ENCODE data around the gene MS4A15. TPM values are rescaled to one million over a fixed set of nuclear protein-coding genes. Genes with fewer than 3 reads are reported as not detected.

MS4A15 gene
- total and polyA plus RNA-seq, 2 donors (not counting 1 experiment from before 2014, with no cell fraction given), result not detected

DNA sequence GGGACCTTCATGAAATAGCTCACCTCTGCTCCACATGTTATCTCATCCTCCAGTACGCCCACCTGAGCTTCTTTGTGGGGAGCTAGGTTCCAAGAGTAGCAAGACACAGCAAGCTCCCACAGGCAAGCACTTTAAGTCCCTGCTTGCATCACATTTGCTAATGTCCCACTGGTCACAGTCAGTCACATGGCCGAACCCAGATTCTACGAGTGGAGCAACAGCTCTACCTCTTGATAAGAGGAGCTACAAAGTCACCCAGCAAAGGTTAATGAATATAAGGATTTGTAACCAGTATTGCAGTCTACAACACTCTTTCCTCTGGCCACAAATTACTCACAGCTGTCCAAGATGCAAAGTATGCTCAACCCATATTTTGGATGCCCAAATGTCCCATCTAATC, 15.2 kb upstream of the MS4A15 start:
- Mint-ChIP-seq H3K9me3 (ENCODE audit: insufficient read depth) (no peaks in the 10 kb centered on the region), H3K4me1 (no peaks in the 10 kb centered on the region), H3K27ac (no peak overlapping the region), H3K27me3 (peaks cover 35% of the 10 kb centered on the region), H3K4me3 (no peak overlapping the region)
- Histone ChIP-seq H3K9me3 (ENCODE audit: control extremely low read depth in 1 of 3, control insufficient read depth in 2 of 3, insufficient read depth in 1 of 3, low read length in 2 of 3) (peaks cover 0 to 4% (median 3%) of the 10 kb centered on the region in 3 donors), H3K27ac (ENCODE audit: low read length in 2 of 2) (no peak overlapping the region), H3K9ac (ENCODE audit: low read length) (no peak overlapping the region), H4K20me1 (ENCODE audit: control insufficient read depth, insufficient read depth, low read length, poor library complexity, severe bottlenecking) (no peaks in the 10 kb centered on the region), H3K4me3 (ENCODE audit: control extremely low read depth in 1 of 5, extremely low read depth in 1 of 5, insufficient read depth in 1 of 5, low read depth in 2 of 5, low read length in 4 of 5) (no peak overlapping the region), H3K27me3 (replicated peaks in 1 of 4; ENCODE audit: control extremely low read depth in 1 of 4, control insufficient read depth in 3 of 4, insufficient read depth in 4 of 4, low read length in 3 of 4) (peaks cover 0 to 8% (median 0%) of the 10 kb centered on the region in 4 experiments), H3K36me3 (replicated peaks in 1 of 2; ENCODE audit: control extremely low read depth in 1 of 2, control insufficient read depth in 1 of 2, extremely low read depth in 1 of 2, insufficient read depth in 2 of 2, low read length in 1 of 2) (no peaks in the 10 kb centered on the region), H2AFZ (ENCODE audit: insufficient read depth, low read depth, low read length, poor library complexity, severe bottlenecking) (no peak overlapping the region), H3K4me1 (ENCODE audit: control insufficient read depth in 2 of 2, insufficient read depth in 2 of 2, low read length in 2 of 2) (no peaks in the 10 kb centered on the region), H3K79me2 (ENCODE audit: control insufficient read depth, insufficient read depth, low read length) (no peaks in the 10 kb centered on the region), H3K4me2 (replicated peaks; ENCODE audit: low read depth, low read length, poor library complexity, severe bottlenecking) (no peak overlapping the region)
- 100% methylated on average over 1 of the region's 3 CpGs for WGBS (ENCODE audit: insufficient coverage)
- TF ChIP-seq, protein P1, sequence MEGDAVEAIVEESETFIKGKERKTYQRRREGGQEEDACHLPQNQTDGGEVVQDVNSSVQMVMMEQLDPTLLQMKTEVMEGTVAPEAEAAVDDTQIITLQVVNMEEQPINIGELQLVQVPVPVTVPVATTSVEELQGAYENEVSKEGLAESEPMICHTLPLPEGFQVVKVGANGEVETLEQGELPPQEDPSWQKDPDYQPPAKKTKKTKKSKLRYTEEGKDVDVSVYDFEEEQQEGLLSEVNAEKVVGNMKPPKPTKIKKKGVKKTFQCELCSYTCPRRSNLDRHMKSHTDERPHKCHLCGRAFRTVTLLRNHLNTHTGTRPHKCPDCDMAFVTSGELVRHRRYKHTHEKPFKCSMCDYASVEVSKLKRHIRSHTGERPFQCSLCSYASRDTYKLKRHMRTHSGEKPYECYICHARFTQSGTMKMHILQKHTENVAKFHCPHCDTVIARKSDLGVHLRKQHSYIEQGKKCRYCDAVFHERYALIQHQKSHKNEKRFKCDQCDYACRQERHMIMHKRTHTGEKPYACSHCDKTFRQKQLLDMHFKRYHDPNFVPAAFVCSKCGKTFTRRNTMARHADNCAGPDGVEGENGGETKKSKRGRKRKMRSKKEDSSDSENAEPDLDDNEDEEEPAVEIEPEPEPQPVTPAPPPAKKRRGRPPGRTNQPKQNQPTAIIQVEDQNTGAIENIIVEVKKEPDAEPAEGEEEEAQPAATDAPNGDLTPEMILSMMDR (IDR thresholded peaks at IDR 0.05), result no peak
- no peak for TF ChIP-seq EZH2 (IDR thresholded peaks at IDR 0.05; ENCODE audit: borderline replicate concordance, insufficient read depth, low read depth, low read length, poor library complexity, severe bottlenecking)
- ChIA-PET CTCF (no interaction called here), POLR2A (no interaction called here)
- intact Hi-C loops (cut with micrococcal nuclease), result no loop called here
- DNase-seq (no peak), ATAC-seq (ENCODE audit: low read depth) (no peak)

DNA sequence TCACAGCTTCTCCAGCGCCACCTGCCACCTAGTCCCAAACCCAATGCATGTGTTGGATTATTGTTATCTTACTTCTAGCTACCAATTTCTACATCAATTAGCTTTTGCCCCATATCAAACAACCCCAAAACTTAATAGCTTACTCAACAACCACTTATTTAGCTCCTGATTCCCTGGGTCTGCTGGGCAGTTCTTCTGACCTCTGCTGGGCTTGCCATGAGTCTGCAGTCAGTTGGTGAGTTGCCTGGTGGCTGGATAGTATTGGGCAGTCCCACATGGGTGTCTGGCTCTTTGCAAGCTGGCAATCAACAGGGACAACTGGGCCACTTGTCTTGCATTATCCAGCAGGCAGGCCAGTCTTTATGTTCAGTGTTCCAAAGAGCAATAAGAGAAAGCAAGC, 13.6 kb upstream of the MS4A15 start:
- peaks cover 23% of the 10 kb centered on the region for H3K27me3 Mint-ChIP-seq
- POLR2A ChIA-PET, result no interaction called here
- intact Hi-C loops (cut with micrococcal nuclease), result no loop called here
- H3K27ac ChIP-seq (ENCODE audit: low read length in 2 of 2), result no peak overlapping the region
- TF ChIP-seq, protein P1 (IDR thresholded peaks at IDR 0.05), result no peak
- TF ChIP-seq EZH2 (IDR thresholded peaks at IDR 0.05; ENCODE audit: borderline replicate concordance, insufficient read depth, low read depth, low read length, poor library complexity, severe bottlenecking), result no peak
- H3K9me3 Mint-ChIP-seq (ENCODE audit: insufficient read depth), result no peaks in the 10 kb centered on the region
- no peak overlapping the region for H3K27ac Mint-ChIP-seq
- H2AFZ ChIP-seq (ENCODE audit: insufficient read depth, low read depth, low read length, poor library complexity, severe bottlenecking), result no peak overlapping the region
- H4K20me1 ChIP-seq (ENCODE audit: control insufficient read depth, insufficient read depth, low read length, poor library complexity, severe bottlenecking), result no peaks in the 10 kb centered on the region
- peaks cover 0 to 8% (median 0%) of the 10 kb centered on the region in 4 experiments for H3K27me3 ChIP-seq (replicated peaks in 1 of 4; ENCODE audit: control extremely low read depth in 1 of 4, control insufficient read depth in 3 of 4, insufficient read depth in 4 of 4, low read length in 3 of 4)
- H3K9me3 ChIP-seq (ENCODE audit: control extremely low read depth in 1 of 3, control insufficient read depth in 2 of 3, insufficient read depth in 1 of 3, low read length in 2 of 3), result peaks cover 0 to 4% (median 3%) of the 10 kb centered on the region in 3 donors
- H3K9ac ChIP-seq (ENCODE audit: low read length), result no peak overlapping the region
- no peak for DNase-seq
- H3K4me2 ChIP-seq (replicated peaks; ENCODE audit: low read depth, low read length, poor library complexity, severe bottlenecking), result no peak overlapping the region
- no peaks in the 10 kb centered on the region for H3K4me1 ChIP-seq (ENCODE audit: control insufficient read depth in 2 of 2, insufficient read depth in 2 of 2, low read length in 2 of 2)
- no peaks in the 10 kb centered on the region for H3K36me3 ChIP-seq (replicated peaks in 1 of 2; ENCODE audit: control extremely low read depth in 1 of 2, control insufficient read depth in 1 of 2, extremely low read depth in 1 of 2, insufficient read depth in 2 of 2, low read length in 1 of 2)
- ATAC-seq (ENCODE audit: low read depth), result no peak
- CTCF ChIA-PET, result interaction anchor here (1.7 kb wide), 1 partner anchor 20 kb away, joined by 5 read pairs; no protein-coding TSS in a partner anchor
- H3K4me3 ChIP-seq (ENCODE audit: control extremely low read depth in 1 of 5, extremely low read depth in 1 of 5, insufficient read depth in 1 of 5, low read depth in 2 of 5, low read length in 4 of 5), result no peak overlapping the region
- no CpG with 5 or more reads among the region's 1 CpG for WGBS (ENCODE audit: insufficient coverage)
- no peaks in the 10 kb centered on the region for H3K4me1 Mint-ChIP-seq
- H3K4me3 Mint-ChIP-seq, result no peak overlapping the region
- H3K79me2 ChIP-seq (ENCODE audit: control insufficient read depth, insufficient read depth, low read length), result no peaks in the 10 kb centered on the region

Measured in B cell (primary cell).